ENCODE results near the gene NPS. TPM values are rescaled to one million over a fixed set of nuclear protein-coding genes. Genes with fewer than 3 reads are reported as not detected.
A peak's percentile ranks its signal among the peaks of the same experiment; 100 is the strongest.

The NPS gene
- polyA plus RNA-seq, 3 donors, result not detected

DNA sequence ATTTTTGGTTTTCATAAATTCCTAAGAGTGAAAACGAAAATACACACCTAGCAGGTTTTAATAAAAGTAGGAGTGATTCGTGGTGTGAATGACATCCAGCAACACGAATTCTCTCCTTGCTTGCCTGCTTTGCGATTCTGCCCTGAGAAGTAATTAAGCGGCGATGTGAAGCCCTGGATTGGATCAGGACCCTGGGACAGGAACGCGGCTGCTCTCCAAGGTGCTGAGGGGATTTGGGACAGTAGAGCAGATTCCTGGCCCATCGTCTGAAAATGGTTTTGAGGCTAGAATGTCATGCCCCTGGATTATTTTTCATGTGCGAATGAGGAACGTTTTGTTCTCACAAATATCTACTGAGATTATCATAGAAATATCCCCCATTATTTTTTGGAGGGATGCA is 7.8 kb downstream of the NPS start:
- DNase-seq (ENCODE audit: low read depth in 3 of 3, low spot score in 2 of 3), result peak; percentile 31 to 63 (median 49)

DNA sequence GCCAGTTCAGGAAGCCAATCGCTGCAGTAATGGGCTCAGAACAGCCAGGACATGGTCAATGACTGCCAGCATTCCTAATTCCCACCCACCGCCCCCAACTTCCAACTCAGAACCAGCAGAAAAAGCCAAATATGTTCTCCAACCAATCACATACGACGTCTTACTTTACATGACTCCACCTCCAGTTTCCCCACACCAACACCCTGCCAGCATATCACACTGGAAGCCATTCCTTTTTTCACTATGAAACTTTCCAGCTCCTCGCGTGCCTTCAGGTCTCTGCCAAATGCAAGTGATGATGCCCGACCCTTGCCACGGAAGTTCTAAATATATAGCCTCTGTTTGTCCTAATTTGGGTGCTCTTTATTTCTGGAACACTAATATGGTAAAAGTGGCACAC is 12.5 kb downstream of the NPS start:
- DNase-seq (ENCODE audit: low read depth in 3 of 3, low spot score in 2 of 3), result no peak

DNA sequence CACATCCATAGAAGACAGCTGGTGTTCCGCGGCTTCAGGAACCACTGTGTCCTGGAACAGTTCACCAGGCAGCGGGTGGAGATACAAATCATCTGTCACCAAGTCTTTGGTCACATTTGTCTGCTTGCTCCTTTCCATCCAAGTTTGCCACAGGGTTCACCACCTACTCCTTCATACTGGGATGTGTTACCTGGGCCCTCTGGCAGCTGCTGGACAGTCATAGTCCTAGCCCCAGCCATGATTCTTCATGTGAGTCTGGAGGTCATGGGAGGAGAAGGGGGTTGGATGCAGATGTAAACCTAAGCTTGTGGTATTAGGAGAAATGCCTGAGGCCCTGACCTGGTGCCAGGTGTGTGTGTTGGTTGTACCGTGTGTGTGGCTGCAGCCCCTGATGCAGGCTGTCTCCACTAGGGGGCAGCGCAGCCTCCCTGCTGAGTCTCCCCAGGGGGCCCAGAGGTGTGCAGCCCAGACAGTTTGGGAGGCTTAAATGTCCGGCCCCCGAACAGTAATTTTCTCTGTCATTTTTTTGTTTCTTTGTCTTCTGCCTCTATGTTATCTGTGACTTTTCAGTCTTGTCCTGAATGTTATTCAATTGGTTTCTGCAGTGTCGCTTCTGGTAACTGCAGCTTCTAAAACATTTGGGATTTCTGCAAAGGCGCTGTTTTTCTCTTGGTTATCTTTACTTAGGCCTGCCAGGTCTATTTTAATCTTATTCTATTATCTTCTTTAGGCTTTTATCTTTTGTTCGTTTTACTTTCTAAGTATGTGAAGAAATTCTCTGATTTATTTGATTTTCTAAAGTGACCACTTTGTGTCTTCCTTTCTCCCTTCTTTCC is 14.8 kb downstream of the NPS start:
- no peak for DNase-seq (ENCODE audit: low read depth in 3 of 3, low spot score in 2 of 3)

DNA sequence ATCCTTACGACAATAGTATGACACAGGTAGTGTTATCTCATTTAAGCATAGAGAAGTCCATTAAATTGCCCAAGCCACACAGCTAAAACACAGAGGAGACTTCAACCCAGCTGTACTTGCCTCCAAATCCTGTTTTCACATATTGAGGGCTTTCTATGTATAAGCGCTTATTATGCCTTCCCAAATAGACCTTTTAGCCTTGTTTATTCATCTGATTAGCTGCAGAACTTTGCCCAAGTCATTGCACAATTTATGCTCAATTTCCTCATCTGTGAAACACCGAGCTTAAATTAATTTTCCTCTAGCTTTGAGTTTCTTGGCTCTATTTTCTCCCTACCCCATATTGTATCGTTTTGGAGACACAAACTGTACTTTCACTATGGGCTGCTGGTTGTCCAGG is 15.5 kb downstream of the NPS start:
- DNase-seq (ENCODE audit: low read depth in 3 of 3, low spot score in 2 of 3), result no peak

DNA sequence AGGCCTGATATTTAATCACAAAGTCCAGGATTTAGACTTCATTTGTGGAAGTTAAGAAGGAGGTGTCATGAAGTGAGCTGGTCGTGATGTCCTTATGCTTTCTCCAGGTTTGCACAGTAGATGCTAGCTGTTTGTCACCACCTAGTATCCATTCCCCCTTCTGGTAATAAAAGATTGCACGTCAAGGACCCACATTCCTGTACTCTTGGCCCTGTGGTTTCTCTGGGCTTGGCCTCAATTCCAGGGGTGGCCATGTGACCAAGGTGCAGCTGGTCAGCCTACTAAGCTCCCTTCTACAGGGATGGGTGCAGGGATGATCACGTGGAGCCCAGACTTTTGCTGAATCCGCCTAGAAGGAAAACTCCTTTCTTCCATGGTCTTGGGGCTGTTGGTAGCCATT is 16.5 kb downstream of the NPS start:
- no peak for DNase-seq (ENCODE audit: low read depth in 3 of 3, low spot score in 2 of 3)

DNA sequence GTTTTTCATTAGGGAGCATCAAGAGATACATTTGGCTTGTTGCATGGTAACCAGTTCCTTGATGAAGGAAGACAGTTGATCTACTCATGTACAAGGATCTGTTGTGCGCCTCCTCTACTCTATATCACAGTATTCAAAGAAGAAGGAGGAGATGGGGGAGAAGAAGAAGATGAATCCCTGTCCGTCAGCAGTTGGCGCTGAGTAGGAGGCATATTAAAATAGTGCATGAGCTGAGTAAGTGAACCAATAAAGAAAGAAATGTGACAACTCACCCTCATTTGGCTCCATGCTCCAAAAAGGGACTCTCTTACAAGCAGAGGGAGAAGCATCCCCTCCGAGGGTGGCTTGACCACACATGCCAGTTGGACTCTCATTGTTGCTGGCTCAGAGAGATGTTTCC is 20.1 kb downstream of the NPS start:
- no peak for DNase-seq (ENCODE audit: low read depth in 3 of 3, low spot score in 2 of 3)

DNA sequence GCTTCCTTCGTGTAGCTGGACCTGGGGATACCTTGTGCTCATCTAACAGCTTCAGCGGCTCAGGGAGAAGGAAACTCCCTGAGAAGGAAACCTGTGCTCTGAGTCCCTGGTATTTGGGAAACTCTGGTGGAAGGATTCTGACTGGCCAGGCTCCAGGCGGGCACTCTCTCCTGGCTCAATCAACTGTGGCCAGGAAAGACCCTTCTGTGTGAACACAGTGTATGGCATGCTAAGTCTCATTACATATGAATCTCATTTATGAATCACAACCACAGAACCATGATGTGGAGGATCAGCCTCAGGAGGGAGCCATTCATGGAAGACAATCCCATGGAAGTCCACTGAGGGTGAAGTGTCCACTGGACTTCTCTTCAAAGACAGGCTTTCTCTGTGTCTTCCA is 20.9 kb downstream of the NPS start:
- DNase-seq (ENCODE audit: low read depth in 3 of 3, low spot score in 2 of 3), result no peak

DNA sequence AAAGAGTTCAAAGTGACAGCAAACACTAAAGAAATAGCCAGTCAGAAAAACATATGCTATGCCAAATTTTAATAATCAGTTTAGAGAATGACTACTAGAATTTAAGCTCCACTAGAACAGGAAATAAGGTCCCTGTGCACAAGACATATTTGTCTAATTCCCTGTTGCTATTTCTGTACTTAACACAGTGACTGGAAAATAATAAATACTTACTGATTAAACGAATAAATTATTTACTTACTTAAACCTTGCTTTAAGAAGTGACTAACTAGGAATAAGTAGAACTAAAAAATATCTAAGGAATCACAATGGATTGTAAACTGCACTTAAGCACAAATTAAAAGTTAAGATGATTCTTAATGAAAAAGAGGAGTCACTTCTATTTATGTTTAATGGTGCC is 22.3 kb downstream of the NPS start:
- no peak for DNase-seq (ENCODE audit: low read depth in 3 of 3, low spot score in 2 of 3)

DNA sequence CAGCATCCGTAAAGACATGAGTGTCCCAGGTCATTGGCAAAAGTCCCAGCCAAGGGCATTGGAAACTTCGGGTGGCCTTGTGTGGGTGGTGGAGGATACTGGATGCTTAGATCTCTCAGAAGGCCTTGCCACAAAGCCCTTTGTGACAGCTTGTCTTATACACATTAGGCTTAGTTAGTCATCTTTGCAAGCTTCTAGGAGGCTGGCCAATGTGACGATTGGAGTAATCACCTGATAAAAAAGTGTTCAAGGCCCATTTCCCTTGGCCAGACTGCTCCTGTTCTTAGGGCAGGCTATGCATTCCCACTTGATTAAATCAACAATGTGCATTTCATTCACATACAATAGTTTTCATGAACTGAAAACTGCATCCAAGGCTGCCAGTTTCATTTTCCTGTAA is 26.9 kb downstream of the NPS start:
- DNase-seq (ENCODE audit: low read depth in 3 of 3, low spot score in 2 of 3), result no peak

DNA sequence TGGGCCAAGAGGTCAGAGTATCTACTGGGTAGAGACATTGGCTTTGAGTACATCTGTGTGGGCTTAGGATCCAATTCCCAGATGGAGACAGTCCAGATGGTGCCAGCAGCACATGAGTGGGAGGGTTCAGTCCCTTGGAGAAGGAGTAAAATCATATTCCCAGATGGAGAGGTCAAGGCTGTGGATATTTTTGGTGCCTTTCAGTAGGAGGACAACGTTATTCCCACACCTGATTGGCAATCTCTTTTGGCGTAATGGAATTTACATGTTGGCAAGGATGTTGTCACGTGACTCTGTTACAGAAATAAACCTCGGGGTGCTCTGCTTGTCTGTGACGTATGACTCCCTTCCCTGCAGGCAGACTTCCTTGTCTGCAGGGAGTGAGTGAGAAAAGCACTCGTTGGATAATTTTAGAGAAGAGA is 27.6 kb downstream of the NPS start:
- DNase-seq (ENCODE audit: low read depth in 3 of 3, low spot score in 2 of 3), result no peak

DNA sequence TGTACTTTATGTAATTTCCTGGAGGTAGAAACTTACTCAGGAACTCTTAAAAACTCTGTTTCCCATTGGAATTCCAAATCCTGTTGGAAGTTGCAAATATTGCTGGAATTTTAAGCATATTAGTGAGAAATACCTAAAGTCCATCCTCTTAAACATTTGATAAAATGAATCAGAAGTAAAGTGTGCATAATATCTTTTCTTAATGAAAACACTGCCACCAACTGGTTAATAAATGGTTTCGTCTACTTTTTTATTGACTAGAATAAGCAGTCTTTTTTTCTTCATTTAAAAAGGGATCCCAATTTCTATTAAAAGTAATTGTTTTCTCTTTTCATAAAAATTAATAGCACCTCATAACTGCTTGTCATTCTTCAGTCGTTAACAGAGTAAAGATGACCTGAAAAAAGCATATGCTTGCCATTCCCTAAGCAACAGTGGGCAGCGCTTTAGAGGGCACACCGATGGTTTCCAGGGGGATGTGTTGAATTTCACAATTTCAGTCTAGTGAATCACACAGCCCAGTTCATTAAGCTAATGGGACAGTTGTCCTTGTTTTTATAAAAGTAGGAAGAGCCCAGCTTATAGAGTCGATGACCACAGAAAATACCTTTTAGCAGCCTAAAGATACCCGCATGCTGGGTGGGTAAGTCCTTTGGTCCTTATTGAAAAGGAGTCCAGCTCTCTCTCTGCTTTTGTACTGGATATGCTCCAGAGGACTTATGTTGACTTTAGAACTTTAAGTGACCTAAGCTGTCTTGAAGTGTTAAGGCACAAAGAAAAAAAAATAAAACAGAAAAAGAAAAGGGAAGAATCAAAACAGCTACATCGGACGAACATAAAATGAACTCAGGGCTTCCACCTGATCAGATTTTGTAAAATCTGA is 28.5 kb downstream of the NPS start:
- DNase-seq (ENCODE audit: low read depth in 3 of 3, low spot score in 2 of 3), result no peak

DNA sequence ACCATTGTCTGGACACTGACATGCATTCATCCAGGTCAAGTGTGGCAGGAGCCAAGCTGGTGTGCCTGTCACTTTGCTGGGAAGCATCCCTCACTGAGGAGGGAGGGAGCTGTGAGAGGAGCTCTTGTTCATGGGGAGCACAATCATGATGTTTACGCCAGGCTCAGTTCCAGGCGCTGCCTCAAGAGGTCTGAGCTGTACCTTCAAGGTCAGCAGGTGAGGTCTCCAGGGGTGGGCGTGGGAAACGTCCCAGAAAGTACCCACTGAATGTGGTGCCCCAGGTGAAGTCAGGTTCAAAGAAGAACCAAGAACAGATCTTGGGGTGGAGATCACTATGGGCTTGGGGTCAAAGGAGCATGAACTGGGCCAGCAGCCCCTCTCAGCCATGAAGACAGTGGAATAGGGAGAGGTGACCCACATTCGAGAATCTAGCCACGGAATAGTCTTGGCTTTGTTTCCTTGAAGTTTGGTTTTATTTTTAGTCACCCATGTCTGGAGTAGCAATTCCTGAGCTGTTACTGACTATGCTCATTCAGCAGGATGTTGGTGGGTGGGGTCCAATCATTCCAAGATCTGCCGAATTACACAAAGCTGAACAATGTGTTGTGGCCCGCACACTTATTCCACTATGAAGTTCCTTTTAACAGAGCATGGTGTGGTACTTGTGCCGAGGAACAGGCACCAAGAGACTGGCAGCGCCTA is 29.3 kb downstream of the NPS start:
- DNase-seq (ENCODE audit: low read depth in 3 of 3, low spot score in 2 of 3), result no peak

DNA sequence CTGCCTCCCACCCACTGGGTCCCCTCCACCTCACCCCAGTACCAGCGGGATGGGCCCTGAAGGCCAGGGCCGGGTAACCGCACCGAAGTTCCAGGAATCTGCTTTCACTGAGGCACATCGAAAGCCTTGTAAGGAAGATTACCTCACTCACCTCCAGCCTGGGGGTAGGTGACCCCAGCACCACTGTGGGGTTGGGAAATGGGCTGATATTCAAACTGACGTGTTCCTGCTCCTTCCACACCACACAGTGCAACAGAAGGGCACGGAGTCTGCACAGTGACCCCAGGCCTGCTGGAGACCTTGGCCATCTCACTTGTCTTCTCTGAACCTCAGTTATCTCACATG is 29.8 kb downstream of the NPS start:
- no peak for DNase-seq (ENCODE audit: low read depth in 3 of 3, low spot score in 2 of 3)

DNA sequence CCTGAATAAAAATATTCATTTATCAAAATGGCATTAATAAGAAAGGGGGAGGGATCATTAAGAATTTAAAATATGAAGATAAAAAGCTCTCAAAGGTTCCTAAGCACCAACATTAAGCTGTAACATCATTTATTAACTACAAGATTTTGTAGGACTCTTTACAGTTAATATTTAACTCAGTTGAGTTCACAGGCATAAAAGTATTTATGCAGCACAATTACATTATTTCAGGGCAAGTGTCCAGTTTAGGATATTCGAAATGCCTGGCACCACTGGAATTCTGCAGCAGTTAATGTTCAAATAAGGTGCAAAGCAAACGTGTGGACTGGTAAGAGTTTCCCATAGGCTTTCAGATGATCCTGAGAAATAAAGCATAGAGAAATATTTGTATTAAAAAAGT is 30.5 kb downstream of the NPS start:
- DNase-seq (ENCODE audit: low read depth in 3 of 3, low spot score in 2 of 3), result no peak

DNA sequence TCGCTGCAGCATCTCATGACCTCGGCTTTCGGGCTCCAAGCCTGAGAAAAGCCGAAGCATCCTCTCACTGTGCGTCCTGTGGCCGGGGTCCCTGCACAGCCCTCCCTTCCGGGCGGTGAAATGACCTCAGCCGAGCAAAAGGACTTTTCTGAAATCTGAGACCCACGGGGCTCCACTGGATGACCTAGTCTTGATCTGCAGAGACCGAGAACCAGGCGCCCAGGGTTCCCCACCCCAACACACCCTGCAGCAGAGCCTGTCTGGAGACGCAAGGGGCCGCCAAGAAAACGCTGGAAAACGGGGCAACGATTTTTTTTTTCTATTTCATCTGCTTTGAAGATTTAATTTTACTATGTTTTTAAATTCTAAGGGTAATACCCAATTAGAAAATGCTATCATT is 31.7 kb downstream of the NPS start:
- DNase-seq (ENCODE audit: low read depth in 3 of 3, low spot score in 2 of 3), result no peak

DNA sequence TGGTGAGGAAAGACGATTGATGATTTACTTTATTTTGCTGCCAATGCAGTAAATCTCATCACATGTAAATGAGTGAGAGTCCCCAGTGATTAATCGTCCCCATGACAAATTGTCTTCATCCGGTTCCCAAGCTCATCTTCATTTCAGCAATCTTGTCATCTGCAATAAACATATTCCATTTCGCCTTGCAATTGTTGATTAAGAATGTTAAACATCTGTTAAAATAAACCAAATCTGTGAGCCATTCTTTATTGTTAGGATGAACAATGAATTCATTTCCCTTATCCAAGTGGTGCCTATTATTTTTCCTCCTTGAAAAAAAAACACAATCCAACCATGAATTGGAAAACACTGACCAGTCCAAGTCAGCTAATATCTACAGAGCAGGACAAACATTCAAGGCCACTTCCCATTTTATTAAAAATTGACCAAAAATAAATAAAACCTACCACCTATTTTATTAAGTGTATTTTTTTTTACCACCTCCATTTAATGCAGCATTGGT is 36.5 kb downstream of the NPS start:
- DNase-seq (ENCODE audit: low read depth in 3 of 3, low spot score in 2 of 3), result no peak

DNA sequence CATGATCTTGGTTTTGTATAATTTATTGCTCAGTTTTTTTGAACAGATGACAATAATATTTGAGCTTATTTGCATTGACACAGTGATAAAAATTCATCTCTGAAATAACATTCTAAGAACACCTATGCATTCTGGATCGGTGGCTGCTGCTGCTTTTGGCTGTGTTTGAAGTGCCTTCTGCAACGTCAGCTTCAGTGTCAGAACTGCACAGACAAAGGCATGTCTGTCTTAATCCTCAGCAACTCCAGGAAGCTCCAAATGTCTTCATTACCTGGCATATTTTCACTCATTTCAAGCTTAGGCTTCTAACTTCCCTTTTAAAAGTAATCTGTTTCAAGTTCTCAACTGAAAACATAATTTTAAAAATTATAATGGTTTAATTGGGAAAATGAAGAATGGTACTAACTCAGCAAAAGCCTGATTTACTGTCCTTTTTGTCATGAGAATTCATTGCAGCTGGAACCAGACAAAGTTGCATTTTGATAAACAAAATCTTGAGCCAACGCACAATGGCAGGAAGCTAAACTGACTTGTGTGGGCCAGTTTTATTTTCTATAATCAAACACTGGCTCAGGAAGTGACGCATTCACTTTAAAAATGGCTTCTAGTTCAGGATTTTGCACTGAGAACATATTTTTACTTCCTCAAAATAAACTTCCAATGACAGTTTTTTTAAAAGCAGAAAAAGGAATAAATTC is 38.7 kb downstream of the NPS start:
- DNase-seq (ENCODE audit: low read depth in 3 of 3, low spot score in 2 of 3), result no peak

DNA sequence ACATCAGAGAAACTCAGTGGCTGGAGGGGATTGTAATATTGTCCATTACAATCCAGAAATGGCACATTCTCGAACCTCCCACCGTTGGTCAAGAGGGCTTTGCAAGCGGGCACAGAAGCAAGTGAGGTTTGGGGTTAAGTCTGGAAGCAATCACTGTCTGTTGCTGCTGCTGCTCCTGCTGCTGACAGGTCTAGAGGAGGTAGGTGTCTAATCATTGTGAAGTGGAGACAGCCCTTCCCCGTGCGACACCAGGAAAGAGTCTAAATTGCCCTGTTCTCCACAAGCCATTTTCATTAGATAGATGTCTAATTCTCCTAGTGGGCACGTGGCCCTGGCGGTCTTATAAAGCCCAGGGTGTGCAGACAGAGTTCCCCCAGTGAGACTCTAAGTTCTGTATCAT is 43.5 kb downstream of the NPS start:
- no peak for DNase-seq (ENCODE audit: low read depth in 3 of 3, low spot score in 2 of 3)

DNA sequence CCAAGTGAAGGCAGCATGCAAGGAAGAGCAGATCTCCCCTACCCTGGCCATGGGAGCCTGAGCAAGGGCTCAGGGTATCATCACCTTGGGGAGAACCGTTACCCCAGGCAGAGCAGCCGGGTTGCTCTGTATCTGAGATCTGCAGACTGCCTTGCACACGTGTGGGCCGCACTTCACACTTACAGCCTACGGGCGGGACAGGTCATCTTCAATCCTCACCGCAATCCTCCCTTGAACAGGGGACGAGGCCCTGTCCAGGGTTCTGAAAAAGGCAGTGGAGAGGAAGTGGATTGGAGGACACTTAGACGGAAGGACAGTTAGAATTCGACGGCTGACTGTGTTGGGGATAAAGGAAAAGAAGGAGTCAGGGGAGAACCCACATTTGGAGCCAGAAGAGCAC is 51.4 kb downstream of the NPS start:
- peak in 1 of 3 donors; percentile 38 for DNase-seq (ENCODE audit: low read depth in 3 of 3, low spot score in 2 of 3)
